ENCODE measurements around the gene SIK2.

The SIK2 gene

GRCh38 chr11:111634981-111635705 is 32.9 kb downstream of the SIK2 start:
- DNase-seq (ENCODE audit: low read depth, low spot score) = peak; percentile 83
- TF ChIP-seq CTCF (IDR thresholded peaks at IDR 0.05; ENCODE audit: low read depth, low read length) = no peak
- H3K4me3 ChIP-seq (ENCODE audit: low read depth, low read length) = no peak overlapping the region
- in situ Hi-C loops (cut with HindIII; ENCODE audit: low sequenced_read_pairs) = no loop called here

DNA sequence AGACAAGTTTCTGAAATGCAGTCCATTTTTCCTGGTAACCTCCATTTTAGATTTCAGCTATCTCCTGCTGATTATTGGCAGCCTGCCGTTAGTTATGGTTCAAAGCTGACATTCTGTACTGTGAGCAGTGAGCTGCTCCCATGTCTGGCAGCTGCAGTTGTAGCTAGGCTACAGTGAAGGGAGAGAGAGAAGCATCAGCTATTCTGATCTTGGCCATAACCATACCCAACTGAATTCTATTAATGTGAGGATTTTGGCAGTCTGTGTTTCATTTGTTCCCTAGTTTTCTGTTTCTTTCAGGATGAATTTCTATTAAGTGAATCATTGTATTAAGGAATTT is 33.4 kb downstream of the SIK2 start:
- in situ Hi-C loops (cut with HindIII; ENCODE audit: low sequenced_read_pairs) = no loop called here
- TF ChIP-seq CTCF (IDR thresholded peaks at IDR 0.05; ENCODE audit: low read depth, low read length) = no peak
- H3K4me3 ChIP-seq (ENCODE audit: low read depth, low read length) = peak overlapping the region; percentile 6
- DNase-seq (ENCODE audit: low read depth, low spot score) = peak; percentile 89

GRCh38 chr11:111637885-111638284 is 35.6 kb downstream of the SIK2 start:
- H3K4me3 ChIP-seq (ENCODE audit: low read depth, low read length) = no peak overlapping the region
- DNase-seq (ENCODE audit: low read depth, low spot score) = no peak
- in situ Hi-C loops (cut with HindIII; ENCODE audit: low sequenced_read_pairs) = no loop called here
- TF ChIP-seq CTCF (IDR thresholded peaks at IDR 0.05; ENCODE audit: low read depth, low read length) = no peak

DNA sequence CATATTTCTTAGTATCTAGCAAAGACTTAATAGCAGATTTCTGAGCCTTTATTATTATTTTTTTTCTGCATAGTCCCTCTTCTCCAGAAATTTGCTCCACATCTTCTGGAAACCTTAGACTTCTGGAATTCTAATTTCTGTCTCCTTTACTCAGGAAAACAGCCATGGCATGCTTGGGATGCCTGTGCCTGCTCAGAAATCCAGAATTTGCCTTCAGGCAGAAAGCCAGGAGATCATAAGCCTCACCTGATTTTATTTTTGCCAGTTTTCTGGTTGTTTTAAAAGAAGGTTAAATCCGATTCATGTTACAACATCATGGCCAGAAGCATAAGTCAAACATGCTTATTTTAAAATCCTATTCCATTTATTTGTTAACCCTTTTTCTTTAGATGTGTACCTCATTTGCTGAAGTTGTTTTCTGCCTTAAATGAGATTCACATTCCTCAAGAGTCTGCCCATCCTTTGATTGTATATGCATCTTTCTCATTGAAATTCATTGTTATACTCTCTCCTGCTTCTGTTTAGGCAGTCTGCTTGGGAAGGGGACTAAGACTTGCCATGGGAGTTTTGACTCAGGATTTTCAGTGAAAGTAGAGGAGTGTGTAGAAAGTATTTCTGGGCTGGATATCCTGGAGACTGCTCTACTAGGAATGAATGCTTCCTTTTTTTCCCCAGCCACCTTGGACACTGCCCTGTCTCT is 37.1 kb downstream of the SIK2 start:
- in situ Hi-C loops (cut with HindIII; ENCODE audit: low sequenced_read_pairs) = no loop called here
- DNase-seq (ENCODE audit: low read depth, low spot score) = no peak
- no peak for TF ChIP-seq CTCF (IDR thresholded peaks at IDR 0.05; ENCODE audit: low read depth, low read length)
- H3K4me3 ChIP-seq (ENCODE audit: low read depth, low read length) = no peak overlapping the region

- no peak for TF ChIP-seq CTCF (IDR thresholded peaks at IDR 0.05; ENCODE audit: low read depth, low read length)
- in situ Hi-C loops (cut with HindIII; ENCODE audit: low sequenced_read_pairs) = no loop called here
- DNase-seq (ENCODE audit: low read depth, low spot score) = no peak
- H3K4me3 ChIP-seq (ENCODE audit: low read depth, low read length) = no peak overlapping the region
Measured at GRCh38 chr11:111641339-111642015, 39.2 kb downstream of the SIK2 start.

DNA sequence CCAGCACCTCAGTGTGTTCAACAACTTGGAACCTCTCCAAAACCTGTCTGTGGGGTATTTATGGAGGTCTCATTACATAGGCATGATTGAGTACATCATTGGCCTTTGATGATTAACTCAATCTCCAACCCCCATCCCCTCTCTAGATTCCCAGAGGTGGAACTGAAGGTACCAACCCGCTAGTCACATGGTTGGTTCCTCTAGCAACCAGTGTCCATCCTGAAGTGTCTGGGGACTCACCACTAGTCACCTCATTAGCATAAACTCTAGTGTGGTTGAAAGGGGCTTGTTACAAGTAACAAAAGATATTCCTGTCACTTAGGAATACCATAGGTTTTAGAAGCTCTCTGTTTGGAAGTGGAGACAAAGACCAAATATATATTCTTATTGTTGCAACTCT is 40.3 kb downstream of the SIK2 start:
- no peak for DNase-seq (ENCODE audit: low read depth, low spot score)
- H3K4me3 ChIP-seq (ENCODE audit: low read depth, low read length) = no peak overlapping the region
- no peak for TF ChIP-seq CTCF (IDR thresholded peaks at IDR 0.05; ENCODE audit: low read depth, low read length)
- in situ Hi-C loops (cut with HindIII; ENCODE audit: low sequenced_read_pairs) = no loop called here
